Sigmoid colon (tissue), 4 donors: ENCODE data around the gene RAB27B.

ENCODE experiments used
- CTCF ChIP-seq, 4 experiments: fragments of 450-650 bp in 3 of 4; fragments of 200-600 bp in 1 of 4; IDR thresholded peaks; one replicate each; pipeline ENCODE4 v1.5.1; 2016 to 2019; ENCODE audit warnings: antibody characterized with exemption in 4 of 4, mild to moderate bottlenecking in 3 of 4, moderate library complexity in 2 of 4
- POLR2A ChIP-seq, 2 donors: fragments of 450-650 bp; IDR thresholded peaks; one replicate each; pipeline ENCODE4 v1.6.1; 2016; ENCODE audit warnings: antibody characterized with exemption in 2 of 2, mild to moderate bottlenecking in 2 of 2, moderate library complexity in 2 of 2
- POLR2AphosphoS5 ChIP-seq, 4 donors: sonication (generic); formaldehyde crosslinking; IDR thresholded peaks; one replicate each; pipeline ENCODE4 v1.6.1; 2017; ENCODE audit warnings: antibody characterized with exemption in 4 of 4

GRCh38 chr18:54780285-54780861 is 47.9 kb upstream of the RAB27B start:
- TF ChIP-seq CTCF (IDR thresholded peaks at IDR 0.05): no peak
- no peak for TF ChIP-seq POLR2AphosphoS5 (IDR thresholded peaks at IDR 0.05)
- TF ChIP-seq POLR2A (IDR thresholded peaks at IDR 0.05): no peak
